Measurements from ENCODE around the gene ZNF655.
"Not testable (repeated sequence)": the region's sequence is repeated elsewhere in the genome, so short reads cannot be mapped to it uniquely, and the experiment has no call there.

The ZNF655 gene

DNA sequence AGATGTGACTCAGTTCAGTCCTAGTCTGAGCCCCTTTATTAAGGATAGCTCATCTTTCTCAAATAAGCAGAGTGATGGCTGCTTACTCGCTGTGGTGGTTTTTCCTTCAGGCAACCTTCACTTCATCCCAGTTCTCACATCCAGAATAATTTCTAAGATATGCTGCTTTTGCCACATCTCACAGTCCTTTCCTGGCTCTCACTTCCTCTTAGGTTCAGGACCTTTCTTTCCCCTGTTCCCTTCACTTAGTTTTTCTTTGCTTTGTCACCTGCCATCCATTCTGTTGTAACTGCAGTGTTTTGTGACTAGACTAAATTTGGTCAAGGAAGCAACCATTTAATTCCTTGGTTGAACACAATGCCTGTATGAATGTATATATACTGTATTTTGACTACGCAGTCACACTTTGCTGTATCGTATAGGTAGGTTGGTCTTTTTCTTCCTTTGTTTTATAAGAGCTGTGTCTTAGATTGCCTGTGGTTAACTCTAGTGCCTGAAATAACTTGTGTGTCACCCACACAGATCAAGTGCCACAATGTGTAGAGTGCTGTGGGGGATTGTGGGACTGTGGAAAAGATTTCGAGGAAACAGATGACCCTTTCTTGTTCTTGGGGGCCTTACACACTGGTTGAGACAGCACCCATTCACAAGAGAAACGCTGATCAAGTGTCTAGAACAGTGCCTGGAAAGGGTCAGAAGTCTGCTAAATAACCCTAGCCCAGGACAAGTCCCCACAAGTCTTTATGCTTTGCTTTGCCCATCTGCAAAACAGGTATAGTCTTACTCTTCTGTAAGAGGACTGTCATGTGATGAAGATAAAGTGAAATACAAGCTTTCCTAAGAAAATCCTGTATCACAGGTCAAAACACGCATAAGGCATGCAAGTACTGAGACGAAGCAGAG lies 2.6 kb downstream of the ZNF655 start:
- no peak for DNase-seq (ENCODE audit: low read depth)

DNA sequence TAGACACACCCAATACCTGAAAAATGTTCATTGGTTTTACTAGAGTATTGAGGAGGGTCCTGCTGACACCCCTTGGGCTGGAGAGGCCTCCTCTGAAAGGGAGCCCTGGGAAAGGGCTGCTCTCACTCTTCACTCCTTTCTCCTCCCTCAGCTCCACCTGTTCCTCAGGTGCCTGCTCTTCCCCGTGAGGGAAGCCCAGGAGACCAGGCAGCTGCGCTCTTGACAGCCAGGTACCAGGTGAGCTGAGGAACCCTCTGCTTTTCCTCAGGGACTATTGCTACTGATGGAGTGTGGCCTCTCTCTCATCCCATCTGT lies 3.3 kb downstream of the ZNF655 start:
- DNase-seq (ENCODE audit: low read depth), result no peak

DNA sequence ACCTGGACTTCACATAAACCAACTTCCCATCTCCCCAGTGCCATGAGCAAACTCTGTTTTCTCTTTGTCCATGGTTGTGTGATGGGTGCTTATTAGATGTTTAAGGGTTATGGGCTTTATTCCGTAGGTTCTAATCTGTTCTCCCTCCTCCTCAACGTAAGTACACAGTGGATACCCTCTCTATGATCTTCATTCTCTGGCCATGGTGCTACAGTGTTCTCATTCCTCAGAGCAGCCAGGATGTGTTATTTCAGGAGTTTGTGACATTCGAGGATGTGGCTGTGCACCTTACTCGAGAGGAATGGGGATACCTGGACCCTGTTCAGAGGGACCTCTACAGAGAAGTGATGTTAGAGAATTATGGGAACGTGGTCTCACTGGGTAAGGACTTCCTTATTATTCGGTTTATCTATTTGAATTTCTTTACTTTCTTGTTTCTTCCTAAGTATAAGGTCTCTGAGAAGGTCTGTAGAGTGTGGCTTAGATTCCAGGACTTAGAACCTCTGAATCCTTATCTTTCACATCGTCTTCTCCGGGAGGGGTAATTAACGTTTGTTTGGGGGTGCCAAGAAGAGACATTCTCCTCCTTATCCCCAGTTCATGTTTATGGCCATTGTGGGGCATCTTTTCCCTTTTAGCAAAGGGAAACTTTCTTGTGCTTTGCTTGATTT lies 3.8 kb downstream of the ZNF655 start:
- no peak for DNase-seq (ENCODE audit: low read depth)

DNA sequence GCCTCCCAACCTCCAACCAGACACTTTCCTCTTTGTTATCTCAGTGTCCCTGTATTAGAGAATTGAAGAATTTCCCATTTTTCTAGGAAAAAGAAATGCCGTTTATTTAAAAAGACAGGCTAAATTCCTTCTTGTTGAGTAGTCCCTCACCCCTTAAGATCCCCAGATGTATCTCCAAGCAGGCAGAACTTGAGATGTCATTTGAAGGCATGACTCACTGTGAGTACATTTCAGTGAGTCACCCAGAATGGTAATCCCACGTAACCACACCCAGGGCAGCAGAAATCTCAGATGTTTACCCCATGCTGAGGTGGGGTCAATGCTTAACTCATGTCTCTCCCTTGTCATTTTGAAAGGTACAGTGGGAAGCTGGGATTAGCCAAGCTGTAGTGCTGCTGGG lies 4.4 kb downstream of the ZNF655 start:
- peak; percentile 100 for DNase-seq (ENCODE audit: low read depth)

DNA sequence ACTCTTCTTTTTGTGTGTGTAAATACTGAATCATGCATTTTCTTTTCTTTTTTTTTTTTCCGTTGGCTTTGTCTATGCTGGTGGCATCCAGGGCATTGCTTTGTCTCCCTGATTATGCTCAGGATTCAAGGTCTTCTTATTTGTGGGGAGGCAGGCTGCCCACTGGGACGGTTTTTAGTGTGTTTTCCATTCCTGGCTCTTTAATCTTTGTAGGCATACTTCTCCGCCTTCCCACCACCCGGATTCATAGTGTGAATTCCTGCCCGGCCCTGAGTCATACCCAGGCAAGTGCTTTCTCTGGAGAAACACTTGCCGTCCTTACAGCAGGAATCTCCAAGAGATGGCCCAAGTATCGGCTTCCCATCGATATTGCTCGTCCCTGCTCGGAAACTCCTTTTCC lies 5.2 kb downstream of the ZNF655 start:
- peak; percentile 63 for DNase-seq (ENCODE audit: low read depth)

DNA sequence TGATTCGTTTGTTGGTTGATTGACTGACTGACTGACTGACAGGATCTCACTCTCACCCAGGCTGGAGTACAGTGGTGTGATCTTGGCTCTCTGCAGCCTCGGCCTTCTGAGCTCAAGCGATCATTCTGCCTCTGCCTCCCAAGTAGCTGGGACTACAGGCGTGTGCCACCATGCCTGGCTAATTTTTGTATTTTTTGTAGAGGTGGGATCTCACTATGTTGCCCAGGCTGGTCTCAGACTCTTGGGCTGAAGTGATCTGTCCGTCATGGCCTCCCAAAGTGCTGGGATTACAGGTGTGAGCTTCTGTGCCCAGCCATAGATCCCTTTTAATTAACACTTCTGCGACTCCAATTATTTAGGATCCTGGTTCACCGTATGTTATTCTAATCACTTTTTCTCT lies 10.3 kb downstream of the ZNF655 start:
- DNase-seq (ENCODE audit: low read depth), result not testable (repeated sequence)

DNA sequence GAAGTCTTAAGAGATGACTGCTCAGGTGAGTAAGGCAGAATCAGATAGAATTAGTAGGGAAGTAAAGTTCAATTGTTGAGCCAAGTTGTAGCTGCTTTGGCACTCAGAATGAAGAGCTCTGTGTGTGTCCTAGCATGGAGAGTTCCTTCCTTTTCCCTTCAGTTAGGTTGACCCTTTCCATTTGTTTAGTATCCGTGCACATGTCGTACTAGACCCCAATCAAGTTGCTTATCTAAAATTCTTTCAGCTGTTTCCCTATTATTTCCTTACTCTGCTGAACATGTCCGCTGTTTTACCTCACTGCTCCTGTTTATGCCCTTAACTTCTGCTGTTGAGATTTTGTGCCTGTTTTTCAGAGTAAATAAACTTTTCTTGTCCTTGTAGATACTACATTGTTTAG lies 13.3 kb downstream of the ZNF655 start:
- no peak for DNase-seq (ENCODE audit: low read depth)

GRCh38 chr7:99573257-99573656 lies 14.8 kb downstream of the ZNF655 start:
- DNase-seq (ENCODE audit: low read depth), result no peak

- no peak for DNase-seq (ENCODE audit: low read depth)
These were observed 17.8 kb downstream of the ZNF655 start for GRCh38 chr7:99576251-99576650.

GRCh38 chr7:99579281-99579955 lies 21.0 kb downstream of the ZNF655 start:
- no peak for DNase-seq (ENCODE audit: low read depth)

- DNase-seq (ENCODE audit: low read depth), result no peak
These were observed 21.7 kb downstream of the ZNF655 start for GRCh38 chr7:99579956-99580777.

- not testable (repeated sequence) for DNase-seq (ENCODE audit: low read depth)
These were observed 22.4 kb downstream of the ZNF655 start for GRCh38 chr7:99580778-99581332.

- no peak for DNase-seq (ENCODE audit: low read depth)
These were observed 30.4 kb downstream of the ZNF655 start for GRCh38 chr7:99588868-99589267.

DNA sequence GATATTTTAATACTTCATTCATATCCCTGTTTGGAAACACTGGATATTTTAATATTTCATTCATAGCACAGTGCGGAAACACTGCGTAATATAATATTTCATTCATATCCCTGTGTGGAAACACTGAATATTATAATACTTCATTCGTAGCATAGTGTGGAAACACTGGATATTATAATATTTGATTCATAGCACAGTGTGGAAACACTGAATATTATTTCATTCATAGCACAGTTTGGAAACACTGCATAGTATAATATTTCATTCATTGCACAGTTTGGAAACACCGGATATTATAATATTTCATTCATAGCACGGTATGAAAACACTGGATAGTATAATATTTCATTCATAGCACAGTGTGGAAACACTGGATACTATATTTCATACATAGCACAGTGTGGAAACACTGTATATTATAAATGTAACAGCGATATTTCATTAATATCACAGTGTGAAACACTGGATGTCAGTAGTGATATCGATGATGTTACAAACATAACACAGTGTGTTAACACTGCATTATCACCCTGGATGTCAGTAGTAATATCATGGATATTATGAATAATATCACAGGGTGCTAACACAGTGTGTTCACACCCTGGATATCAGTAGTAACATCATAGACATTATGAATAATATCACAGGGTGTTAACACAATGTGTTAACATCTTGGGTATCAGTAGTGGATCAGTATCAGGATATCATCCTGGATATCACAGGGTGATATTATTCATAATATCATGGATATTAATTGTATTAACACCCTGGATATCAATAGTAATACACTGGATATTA lies 36.7 kb downstream of the ZNF655 start:
- no peak for DNase-seq (ENCODE audit: low read depth)

- no peak for DNase-seq (ENCODE audit: low read depth)
These were observed 38.0 kb downstream of the ZNF655 start for GRCh38 chr7:99596408-99596955.

GRCh38 chr7:99597762-99598501 lies 39.5 kb downstream of the ZNF655 start, which contains the start of gene TMEM225B:
TMEM225B (plus strand) TSS chr7:99598267; CDS start chr7:99604389, 6,122 bp downstream.
- DNase-seq (ENCODE audit: low read depth), result no peak

DNA sequence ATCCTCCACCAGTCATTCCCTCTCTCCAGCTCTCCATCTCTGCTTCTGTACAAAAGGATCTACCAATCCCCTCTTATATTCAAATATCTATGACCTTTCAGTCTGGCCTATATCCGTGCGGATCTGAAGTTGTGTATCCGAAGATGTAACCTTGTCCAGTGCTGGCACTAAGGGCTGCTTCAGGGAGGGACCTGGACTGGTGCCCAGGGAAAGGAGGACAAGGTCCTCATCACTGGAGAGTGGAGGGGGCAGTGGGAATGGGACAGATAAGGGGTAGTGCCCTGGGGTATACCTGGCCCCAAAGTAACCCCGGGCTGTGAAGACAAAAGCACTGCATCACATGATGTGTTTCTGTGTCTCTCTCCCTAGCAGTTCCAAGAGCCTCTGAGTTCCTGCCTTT lies 41.4 kb downstream of the ZNF655 start:
- no peak for DNase-seq (ENCODE audit: low read depth)

GRCh38 chr7:99601656-99602310 lies 43.3 kb downstream of the ZNF655 start:
- no peak for DNase-seq (ENCODE audit: low read depth)

DNA sequence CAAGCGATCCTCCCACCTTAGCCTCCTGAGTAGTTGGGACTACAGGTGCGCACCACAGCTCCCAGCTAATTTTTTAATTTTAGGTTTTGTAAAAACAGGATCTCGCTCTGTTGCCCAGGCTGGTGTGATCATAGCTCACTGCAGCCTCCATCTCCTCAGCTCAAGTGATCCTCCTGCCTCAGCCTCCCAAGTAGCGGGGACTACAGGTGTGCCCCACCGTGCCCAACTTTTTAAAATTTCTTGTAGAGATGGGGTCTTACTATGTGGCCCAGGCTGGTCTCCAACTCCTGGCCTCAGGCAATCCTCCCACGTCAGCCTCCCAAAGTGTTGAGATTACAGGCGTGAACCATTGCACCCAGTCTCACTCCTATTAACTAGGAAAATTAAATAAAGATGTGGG lies 47.1 kb downstream of the ZNF655 start:
- no peak for DNase-seq (ENCODE audit: low read depth)
